H4 (cell line): Measurements from ENCODE around the gene STAB2. TPM values are rescaled to one million over a fixed set of nuclear protein-coding genes. Genes with fewer than 3 reads are reported as not detected.

Experiments
- DNase-seq: peaks from one replicate; pipeline ENCODE4 v3.0.0-alpha.2; 2015; ENCODE audit warnings: low spot score
- total RNA-seq: library from RNA; depleted of rRNA; stranded (reverse); fragments of >200 nt; shearing (Covaris generic); gene quantifications from 2 replicates; pipeline ENCODE4 v1.2.3, GENCODE V29; 2014

Gene STAB2
- total RNA-seq, 1 experiment from 2014 or later = not detected

- no peak for DNase-seq
Measured at GRCh38 chr12:103743788-103744187, 156.7 kb downstream of the STAB2 start.

DNA sequence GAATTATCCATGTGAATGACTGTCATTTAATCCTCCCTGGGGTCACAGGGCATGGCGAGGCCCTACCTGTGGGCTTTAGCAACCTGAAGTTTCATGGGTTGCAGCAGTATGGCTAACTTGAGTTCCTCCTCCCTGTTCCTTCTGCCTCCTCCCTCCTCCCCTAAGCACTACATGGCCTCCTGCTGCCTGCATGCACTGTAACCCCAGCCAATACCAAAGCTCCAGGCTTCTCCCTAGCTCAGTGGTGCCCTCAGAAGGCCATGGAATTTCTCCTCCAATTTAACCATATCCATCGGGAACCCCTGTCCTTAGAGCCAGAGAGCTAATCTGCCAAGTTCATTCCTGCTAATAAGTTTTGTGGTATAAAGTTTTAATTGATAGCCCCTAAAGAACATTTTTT, 158.9 kb downstream of the STAB2 start:
- DNase-seq = no peak

- DNase-seq = no peak
Measured at GRCh38 chr12:103748002-103748401, 160.9 kb downstream of the STAB2 start.

- DNase-seq = no peak
Measured at GRCh38 chr12:103748875-103749274, 161.8 kb downstream of the STAB2 start.

- no peak for DNase-seq
Measured at GRCh38 chr12:103751171-103751570, 164.1 kb downstream of the STAB2 start.

- DNase-seq = no peak
Measured at GRCh38 chr12:103751600-103751999, 164.5 kb downstream of the STAB2 start.

DNA sequence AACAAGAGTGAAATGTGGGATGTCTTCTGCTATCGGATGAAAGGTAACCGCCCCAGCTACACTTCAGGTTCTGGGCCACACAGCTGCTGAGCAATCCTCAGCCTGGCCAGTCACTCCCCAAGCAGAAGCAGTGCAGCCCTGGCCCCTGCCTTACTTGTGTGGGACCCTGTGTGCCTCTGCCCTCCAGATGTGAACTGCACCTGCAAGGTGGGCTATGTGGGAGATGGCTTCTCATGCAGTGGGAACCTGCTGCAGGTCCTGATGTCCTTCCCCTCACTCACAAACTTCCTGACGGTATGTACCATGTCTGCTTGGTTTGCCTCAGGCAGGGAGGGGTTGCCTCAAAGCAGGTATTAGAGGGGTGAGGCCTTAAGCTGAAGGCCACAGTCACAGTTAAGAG, 168.4 kb downstream of the STAB2 start:
- no peak for DNase-seq

- no peak for DNase-seq
Measured at GRCh38 chr12:103756443-103756842, 169.4 kb downstream of the STAB2 start.

- no peak for DNase-seq
Measured at GRCh38 chr12:103757248-103757647, 170.2 kb downstream of the STAB2 start.

DNA sequence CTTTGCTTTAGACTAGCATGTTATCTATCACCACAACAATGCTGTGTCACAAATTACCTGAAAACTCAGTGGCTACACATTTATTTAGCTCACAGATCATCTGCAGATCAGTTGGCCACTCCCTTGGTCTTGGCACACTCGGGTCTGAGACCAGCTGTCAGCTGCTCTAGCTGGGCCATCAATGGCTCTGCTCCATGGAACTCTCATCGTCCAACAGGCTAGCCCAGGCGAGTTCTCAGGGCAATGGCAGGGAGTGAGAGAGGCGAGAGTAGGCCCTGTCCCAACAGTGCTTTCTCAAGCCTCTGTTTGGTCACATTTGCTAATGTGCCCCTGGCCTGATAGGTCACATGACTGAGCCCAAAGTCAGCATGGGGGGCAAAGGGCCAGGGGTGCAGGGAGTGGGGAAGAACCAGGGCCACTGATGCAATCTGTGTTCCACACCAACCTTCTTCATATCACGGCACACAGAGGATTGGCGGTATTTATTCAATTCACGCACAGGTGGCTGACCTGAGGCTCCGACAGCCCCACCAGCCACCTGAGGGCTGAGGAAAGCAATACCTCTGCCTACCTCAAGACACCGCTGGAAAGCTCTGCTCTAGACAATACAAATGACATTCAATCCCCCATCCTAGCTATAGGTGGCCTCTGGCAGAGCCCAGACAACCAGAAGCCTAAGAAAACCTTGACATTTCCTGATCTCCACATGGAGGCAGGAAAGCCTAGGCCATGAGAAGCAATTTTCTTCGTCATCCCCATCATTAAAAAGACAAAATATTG, 171.4 kb downstream of the STAB2 start:
- no peak for DNase-seq

DNA sequence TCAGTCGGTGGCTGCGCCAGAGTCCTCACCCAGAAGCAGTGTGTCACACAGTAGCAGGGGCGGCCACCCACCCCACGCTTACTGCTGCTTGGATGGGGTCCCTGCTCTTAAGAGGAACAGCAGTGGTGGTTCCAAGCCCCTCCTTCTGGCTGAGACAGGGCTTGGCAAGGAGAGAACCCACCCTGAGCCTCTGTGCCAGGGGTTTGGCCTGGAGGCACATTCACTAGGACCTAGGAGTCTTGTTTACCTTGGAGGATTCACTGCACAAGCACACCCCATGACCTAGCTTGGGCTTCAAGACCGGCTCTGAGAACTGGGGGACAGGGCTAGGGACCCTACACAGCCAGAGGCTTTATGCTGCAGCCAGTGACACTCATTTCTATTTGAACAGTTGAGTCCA, 175.4 kb downstream of the STAB2 start:
- DNase-seq = no peak

GRCh38 chr12:103765322-103765721, 178.2 kb downstream of the STAB2 start:
- no peak for DNase-seq

GRCh38 chr12:103766028-103766427, 179.0 kb downstream of the STAB2 start:
- no peak for DNase-seq

GRCh38 chr12:103768467-103769123, 181.5 kb downstream of the STAB2 start:
- no peak for DNase-seq

DNA sequence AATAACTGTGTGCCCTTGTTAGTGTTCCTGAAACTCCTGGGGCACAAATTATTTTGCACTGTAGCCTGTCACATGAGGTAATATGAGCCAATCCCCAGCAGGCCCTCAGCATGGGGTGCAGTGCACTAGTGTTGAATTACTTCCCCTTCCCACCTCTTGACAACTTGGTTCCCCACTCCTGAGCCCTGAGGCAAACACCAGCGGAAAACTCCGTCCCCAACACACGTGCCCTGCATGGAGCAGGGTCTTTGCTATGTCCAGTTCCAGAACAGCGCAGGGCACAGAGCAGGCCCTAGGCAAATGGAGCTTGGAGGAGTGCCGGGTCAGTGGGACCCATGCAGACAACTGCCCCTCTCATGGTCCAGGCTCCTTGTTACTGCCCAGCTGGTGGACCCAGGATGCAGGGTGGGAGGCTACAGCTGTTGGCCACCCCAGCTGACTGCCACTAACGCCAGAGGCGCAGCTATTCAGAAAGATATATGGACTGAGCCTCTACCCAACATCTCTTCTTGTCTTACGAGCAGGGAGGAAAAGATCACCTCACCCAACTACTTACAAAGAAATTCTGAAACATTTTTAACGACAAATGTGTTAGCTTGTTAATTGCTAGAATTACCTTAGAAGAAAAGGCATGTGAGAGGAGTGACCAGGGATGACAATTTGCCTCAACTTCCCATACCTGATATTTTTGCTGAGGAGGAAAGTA, 182.3 kb downstream of the STAB2 start:
- no peak for DNase-seq

DNA sequence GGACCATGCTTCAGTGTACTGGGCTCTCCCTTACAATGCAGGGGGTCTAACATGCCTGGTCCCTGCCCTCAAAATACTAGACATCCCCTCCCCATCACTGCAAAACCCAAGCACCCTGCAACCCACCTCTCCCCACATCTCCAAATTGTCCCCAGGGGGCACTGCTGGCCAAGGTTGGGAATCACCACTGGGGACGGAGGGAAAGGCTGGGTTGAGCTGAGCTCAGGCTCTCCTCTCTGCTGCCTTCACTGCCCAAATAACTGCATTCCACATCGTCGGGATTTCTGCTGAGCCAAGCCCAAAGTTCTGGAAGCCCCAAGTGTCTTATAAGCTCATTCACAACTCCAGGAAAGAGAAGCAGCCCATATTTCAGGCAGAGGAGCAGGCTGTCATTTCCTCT, 184.4 kb downstream of the STAB2 start:
- no peak for DNase-seq

DNA sequence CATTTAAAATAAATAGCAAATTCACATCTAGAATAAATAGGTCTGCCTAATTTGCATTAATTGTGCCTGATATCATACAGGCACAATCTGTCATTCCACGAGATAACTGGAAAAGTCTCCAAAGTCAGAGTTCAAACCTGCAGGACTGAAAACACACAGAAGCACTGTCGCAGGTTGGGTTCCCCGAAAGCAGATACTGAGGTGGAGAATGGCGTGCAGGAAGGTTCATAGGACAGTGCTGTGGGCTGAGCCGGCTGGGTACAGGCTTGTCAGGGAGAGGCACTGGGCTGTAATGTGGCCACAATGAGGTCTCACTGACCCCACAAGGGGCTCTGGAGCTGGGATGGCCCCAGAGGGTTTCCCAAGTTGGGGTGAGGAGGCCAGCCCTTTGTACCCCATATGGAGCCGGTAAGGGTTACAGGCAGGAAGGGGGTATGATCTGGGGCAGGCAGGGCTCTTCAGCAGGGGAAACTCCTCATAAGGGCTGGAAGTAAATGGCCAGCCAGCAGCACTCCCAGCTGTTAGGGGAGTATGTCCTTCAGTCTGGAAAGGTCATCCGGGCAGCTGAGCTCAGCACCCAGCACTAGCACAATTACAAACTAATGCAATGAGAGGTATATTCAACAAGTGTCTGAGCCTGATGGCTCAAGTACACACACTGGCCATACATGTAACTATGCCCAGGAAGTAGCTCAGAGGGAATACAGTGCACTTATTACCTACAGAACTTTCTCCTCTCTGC, 185.5 kb downstream of the STAB2 start:
- no peak for DNase-seq

DNA sequence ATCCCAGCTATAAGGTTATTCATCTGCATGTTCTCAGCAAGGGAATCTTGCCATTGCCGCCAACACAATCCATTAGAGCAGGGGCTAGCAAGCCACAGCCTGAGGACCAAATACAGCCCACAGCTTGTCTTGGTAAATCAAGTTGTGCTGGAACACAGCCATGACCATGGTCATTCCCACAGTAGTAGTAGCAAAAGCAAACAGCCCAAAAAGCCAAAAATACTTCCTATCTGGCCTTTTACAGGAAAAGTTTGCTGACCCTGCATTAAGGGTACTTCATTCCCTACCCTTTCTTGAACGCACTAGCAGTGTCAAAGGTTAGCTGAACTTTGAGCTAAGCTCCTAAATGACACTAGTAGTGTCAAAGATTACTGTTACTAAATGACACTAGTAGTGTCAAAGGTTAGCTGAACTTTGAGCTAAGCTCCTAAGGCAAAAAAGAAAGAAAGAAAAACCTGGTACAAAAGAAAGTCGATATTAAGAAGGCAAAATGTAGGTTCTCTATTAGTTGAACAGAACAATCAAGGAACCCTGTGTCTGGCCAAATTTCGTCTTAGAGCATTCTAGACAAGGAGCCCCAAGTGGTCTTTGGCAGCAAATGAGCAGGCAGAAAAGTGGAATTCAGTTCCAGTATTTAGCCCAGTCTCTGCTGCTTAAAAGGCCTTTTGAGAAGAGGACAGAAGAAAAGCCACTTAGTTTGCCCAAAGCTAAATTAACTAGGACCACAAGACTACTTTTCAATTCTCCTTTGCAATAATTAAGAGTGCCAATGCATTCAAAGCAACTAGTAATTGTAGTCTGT, 186.2 kb downstream of the STAB2 start:
- no peak for DNase-seq

GRCh38 chr12:103774977-103775560, 188.0 kb downstream of the STAB2 start:
- DNase-seq = no peak

DNA sequence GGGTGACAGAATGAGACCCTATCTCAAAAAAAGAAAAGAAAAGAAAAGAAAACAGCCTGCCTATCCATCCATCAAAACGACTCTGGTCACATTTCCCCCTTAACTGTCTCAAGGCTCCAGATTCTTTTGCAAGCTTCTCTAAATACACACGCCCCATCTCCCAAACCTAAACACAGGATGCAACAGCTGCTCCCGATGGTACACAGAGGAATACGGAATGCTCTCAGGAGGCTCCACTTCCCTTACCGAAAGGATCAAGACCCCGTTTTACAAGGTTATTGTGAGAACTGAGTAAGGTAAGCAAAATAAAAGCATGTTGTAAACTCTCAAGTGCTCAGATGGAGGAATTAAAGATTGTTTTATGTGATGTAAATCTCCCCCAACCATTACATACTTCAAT, 191.7 kb downstream of the STAB2 start:
- no peak for DNase-seq
